ENCODE results near the gene CHD9. TPM values are rescaled to one million over a fixed set of nuclear protein-coding genes. Genes with fewer than 3 reads are reported as not detected.
"Not testable (repeated sequence)": the region's sequence is repeated elsewhere in the genome, so short reads cannot be mapped to it uniquely, and the experiment has no call there.

The CHD9 gene
- total and polyA plus RNA-seq, 7 donors = 13.8 to 88.5 (median 55.5) TPM

- Histone ChIP-seq H3K27ac (no peak overlapping the region), H3K4me1 (peaks cover 0 to 16% (median 11%) of the 10 kb centered on the region in 4 donors), H3K4me3 (no peak overlapping the region), H3K9me3 (no peaks in the 10 kb centered on the region), H3K27me3 (no peaks in the 10 kb centered on the region), H3K36me3 (no peaks in the 10 kb centered on the region)
- TF ChIP-seq POLR2AphosphoS5 (IDR thresholded peaks at IDR 0.05) = no peak
- TF ChIP-seq CTCF (IDR thresholded peaks at IDR 0.05) = no peak
- no peak for TF ChIP-seq EP300 (IDR thresholded peaks at IDR 0.05)
- TF ChIP-seq POLR2A (IDR thresholded peaks at IDR 0.05) = no peak
- 86 to 87% methylated on average over 2 of the region's 2 CpGs for WGBS, 2 donors
- intact Hi-C loops (cut with DNase I) = no loop called here
- DNase-seq = no peak
Observed at GRCh38 chr16:53067675-53068074, 12.9 kb downstream of the CHD9 start.

GRCh38 chr16:53068423-53068833 is 13.6 kb downstream of the CHD9 start:
- Histone ChIP-seq H3K27ac (no peak overlapping the region), H3K9me3 (no peaks in the 10 kb centered on the region), H3K36me3 (no peaks in the 10 kb centered on the region), H3K27me3 (no peaks in the 10 kb centered on the region), H3K4me1 (peaks cover 0 to 18% (median 13%) of the 10 kb centered on the region in 4 donors), H3K4me3 (no peak overlapping the region)
- WGBS, 2 donors = 63 to 89% methylated on average over 4 of the region's 4 CpGs
- intact Hi-C loops (cut with DNase I) = no loop called here
- TF ChIP-seq EP300 (IDR thresholded peaks at IDR 0.05) (no peak), CTCF (IDR thresholded peaks at IDR 0.05) (no peak), POLR2A (IDR thresholded peaks at IDR 0.05) (no peak), POLR2AphosphoS5 (IDR thresholded peaks at IDR 0.05) (no peak)
- DNase-seq = no peak

GRCh38 chr16:53069772-53070171 is 15.0 kb downstream of the CHD9 start:
- TF ChIP-seq POLR2A (IDR thresholded peaks at IDR 0.05) (no peak), CTCF (IDR thresholded peaks at IDR 0.05) (no peak), POLR2AphosphoS5 (IDR thresholded peaks at IDR 0.05) (no peak), EP300 (IDR thresholded peaks at IDR 0.05) (no peak)
- Histone ChIP-seq H3K4me1 (peaks cover 0 to 19% (median 12%) of the 10 kb centered on the region in 4 donors), H3K9me3 (no peaks in the 10 kb centered on the region), H3K27me3 (no peaks in the 10 kb centered on the region), H3K4me3 (no peak overlapping the region), H3K27ac (no peak overlapping the region), H3K36me3 (no peaks in the 10 kb centered on the region)
- intact Hi-C loops (cut with DNase I) = no loop called here
- 76% methylated on average over 2 of the region's 2 CpGs for WGBS, 2 donors
- no peak for DNase-seq

- TF ChIP-seq EP300 (IDR thresholded peaks at IDR 0.05) = no peak
- TF ChIP-seq POLR2A (IDR thresholded peaks at IDR 0.05) = no peak
- TF ChIP-seq POLR2AphosphoS5 (IDR thresholded peaks at IDR 0.05) = no peak
- TF ChIP-seq CTCF (IDR thresholded peaks at IDR 0.05) = no peak
- H3K4me3 ChIP-seq = peak overlapping the region in 2 of 4 donors; percentile 1 to 6
- WGBS, 2 donors = 29 to 72% methylated on average over 6 of the region's 6 CpGs
- H3K27ac ChIP-seq = peak overlapping the region; percentile 48 to 61 (median 52)
- H3K9me3 ChIP-seq = no peaks in the 10 kb centered on the region
- peak; percentile 90 for DNase-seq
- H3K4me1 ChIP-seq = peaks cover 0 to 13% (median 9%) of the 10 kb centered on the region in 4 donors
- H3K27me3 ChIP-seq = no peaks in the 10 kb centered on the region
- intact Hi-C loops (cut with DNase I) = no loop called here
- H3K36me3 ChIP-seq = no peaks in the 10 kb centered on the region
Observed at GRCh38 chr16:53071748-53072301, 17.0 kb downstream of the CHD9 start.

- 93 to 94% methylated on average over 6 of the region's 6 CpGs for WGBS, 2 donors
- no peak overlapping the region for H3K4me3 ChIP-seq
- H3K36me3 ChIP-seq = no peaks in the 10 kb centered on the region
- no peak for DNase-seq
- peak overlapping the region in 2 of 4 donors; percentile 22 to 61 for H3K27ac ChIP-seq
- intact Hi-C loops (cut with DNase I) = no loop called here
- peaks cover 0 to 13% (median 8%) of the 10 kb centered on the region in 4 donors for H3K4me1 ChIP-seq
- H3K9me3 ChIP-seq = no peaks in the 10 kb centered on the region
- no peaks in the 10 kb centered on the region for H3K27me3 ChIP-seq
- no peak for TF ChIP-seq POLR2A (IDR thresholded peaks at IDR 0.05)
- TF ChIP-seq POLR2AphosphoS5 (IDR thresholded peaks at IDR 0.05) = no peak
- TF ChIP-seq CTCF (IDR thresholded peaks at IDR 0.05) = no peak
- TF ChIP-seq EP300 (IDR thresholded peaks at IDR 0.05) = no peak
Observed at GRCh38 chr16:53073022-53073421, 18.2 kb downstream of the CHD9 start.

- H3K36me3 ChIP-seq; H3K4me3 ChIP-seq; H3K9me3 ChIP-seq; H3K27me3 ChIP-seq; intact Hi-C loops (cut with DNase I); H3K27ac ChIP-seq: not testable (repeated sequence)
- H3K4me1 ChIP-seq = peaks cover 0 to 25% (median 14%) of the 10 kb centered on the region in 4 donors
- peak; percentile 28 for DNase-seq
- 65 to 66% methylated on average over 3 of the region's 3 CpGs for WGBS, 2 donors
Observed at GRCh38 chr16:53074296-53074695, 19.5 kb downstream of the CHD9 start.

GRCh38 chr16:53075461-53075860 is 20.7 kb downstream of the CHD9 start:
- peaks cover 0 to 30% (median 25%) of the 10 kb centered on the region in 4 donors for H3K4me1 ChIP-seq
- H3K9me3 ChIP-seq; H3K36me3 ChIP-seq; H3K27me3 ChIP-seq; intact Hi-C loops (cut with DNase I); DNase-seq; H3K4me3 ChIP-seq; H3K27ac ChIP-seq: not testable (repeated sequence)
- 90 to 98% methylated on average over 7 of the region's 7 CpGs for WGBS, 2 donors

Measured in sigmoid colon (tissue), 7 donors.